GM21381 (cell line): ENCODE results near the gene RNF25.
A peak's percentile ranks its signal among the peaks of the same experiment; 100 is the strongest.

ENCODE experiments used
- ATAC-seq: cut with Tn5 transposase; IDR thresholded peaks from one replicate; pipeline ENCODE4 v1.9.1; 2021; ENCODE audit warnings: mild to moderate bottlenecking, moderate library complexity; ENCODE audit not compliant: unreplicated experiment

The RNF25 gene, protein sequence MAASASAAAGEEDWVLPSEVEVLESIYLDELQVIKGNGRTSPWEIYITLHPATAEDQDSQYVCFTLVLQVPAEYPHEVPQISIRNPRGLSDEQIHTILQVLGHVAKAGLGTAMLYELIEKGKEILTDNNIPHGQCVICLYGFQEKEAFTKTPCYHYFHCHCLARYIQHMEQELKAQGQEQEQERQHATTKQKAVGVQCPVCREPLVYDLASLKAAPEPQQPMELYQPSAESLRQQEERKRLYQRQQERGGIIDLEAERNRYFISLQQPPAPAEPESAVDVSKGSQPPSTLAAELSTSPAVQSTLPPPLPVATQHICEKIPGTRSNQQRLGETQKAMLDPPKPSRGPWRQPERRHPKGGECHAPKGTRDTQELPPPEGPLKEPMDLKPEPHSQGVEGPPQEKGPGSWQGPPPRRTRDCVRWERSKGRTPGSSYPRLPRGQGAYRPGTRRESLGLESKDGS

DNA sequence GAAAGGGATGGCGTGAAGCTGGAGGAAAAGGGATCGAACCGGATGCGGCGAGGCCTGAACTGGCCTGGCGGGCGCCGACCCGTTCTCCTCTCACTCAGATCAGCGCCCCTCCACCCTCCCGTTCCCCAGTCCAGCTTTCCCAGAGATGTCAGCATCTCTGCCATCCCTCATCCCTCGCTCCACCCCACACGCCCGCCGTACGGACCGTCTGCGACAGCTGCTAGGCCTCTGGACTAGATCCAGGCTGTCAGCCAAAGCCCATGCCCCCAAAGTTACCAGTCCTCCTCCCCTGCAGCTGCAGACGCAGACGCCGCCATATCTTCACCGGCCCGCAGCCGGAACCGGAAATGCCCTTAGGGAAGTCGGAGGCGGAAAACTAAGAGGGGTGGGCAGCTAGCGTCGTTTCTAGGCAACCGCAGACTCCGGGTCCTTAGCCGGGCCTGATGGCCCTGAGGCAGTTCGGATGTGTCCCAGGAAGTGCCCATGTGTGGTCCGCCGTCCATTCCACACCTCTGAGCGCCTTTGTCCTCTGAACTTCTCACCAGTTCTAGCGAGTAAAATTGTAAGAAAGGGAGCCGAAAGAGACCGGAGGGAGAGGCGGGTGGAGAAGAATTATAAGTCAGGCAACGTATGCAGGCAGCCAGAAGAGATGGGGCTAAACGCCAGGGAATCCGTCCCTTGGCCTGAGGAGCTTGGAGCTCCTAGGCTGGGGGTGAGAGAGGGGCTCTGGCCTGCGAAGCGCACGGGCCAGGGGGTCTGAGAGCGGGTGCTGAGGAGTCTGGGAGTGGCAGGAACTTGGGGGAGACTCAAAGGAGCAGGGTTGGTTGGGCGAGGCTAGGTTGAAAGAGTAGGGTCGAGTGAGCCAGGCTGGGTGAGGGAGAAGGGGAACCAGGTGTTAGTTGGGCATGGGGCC lies at the start of gene RNF25, which contains the start of gene STK36:
TSS of gene RNF25 (minus strand) at position 349 of the 913 bp plus-strand sequence. CDS start at position 317, 32 bp downstream.
TSS of gene STK36 (plus strand) at position 433 of the 913 bp plus-strand sequence. CDS start 744 bp downstream, outside the sequence.
- peak; percentile 98 for ATAC-seq

GRCh38 chr2:218721488-218721887 lies 49.7 kb upstream of the RNF25 start:
- ATAC-seq = no peak

- ATAC-seq = no peak
These were observed 48.5 kb upstream of the RNF25 start for GRCh38 chr2:218720048-218721041.

GRCh38 chr2:218719457-218719856 lies 47.7 kb upstream of the RNF25 start:
- ATAC-seq = no peak

GRCh38 chr2:218718058-218718457 lies 46.3 kb upstream of the RNF25 start:
- no peak for ATAC-seq

GRCh38 chr2:218717262-218717661 lies 45.5 kb upstream of the RNF25 start:
- ATAC-seq = no peak

DNA sequence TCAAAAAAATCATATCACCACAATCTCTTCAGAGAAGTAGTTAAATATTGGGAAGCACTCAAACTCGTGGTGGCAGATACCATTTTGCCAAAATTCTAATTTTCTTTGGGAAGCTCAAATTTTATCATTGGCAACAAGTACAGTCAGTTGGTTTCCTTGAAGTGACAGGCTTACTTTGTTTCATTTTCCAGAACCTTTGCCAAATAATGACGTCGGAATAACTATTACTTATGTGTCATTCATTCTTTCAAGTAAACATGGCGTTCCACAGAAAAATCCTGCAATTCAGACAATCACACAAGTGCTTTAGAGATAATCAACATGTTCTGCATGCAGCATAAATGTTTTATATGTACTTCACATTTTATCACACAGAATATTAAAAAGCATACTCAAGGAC lies 44.3 kb upstream of the RNF25 start:
- no peak for ATAC-seq

DNA sequence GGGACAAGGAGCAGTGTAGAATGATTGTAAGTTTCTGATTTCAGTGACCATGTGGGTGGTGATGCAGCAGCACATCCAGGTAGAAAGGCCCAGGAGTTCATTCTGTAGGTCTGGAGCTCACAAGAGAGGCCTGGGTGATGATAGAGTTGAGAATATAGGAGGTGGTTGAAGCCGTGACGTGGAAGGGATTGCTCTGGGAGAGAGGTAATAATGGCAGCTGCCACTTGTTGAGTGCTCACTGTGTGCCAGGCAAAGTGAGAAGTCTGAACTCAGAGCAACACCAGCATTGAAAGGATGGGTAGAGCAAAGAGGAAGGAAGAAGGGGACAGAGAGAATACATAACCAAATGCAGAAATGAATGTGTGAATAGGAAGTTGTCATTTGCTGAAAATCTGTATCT lies 42.1 kb upstream of the RNF25 start:
- no peak for ATAC-seq

- no peak for ATAC-seq
These were observed 39.7 kb upstream of the RNF25 start for GRCh38 chr2:218711550-218711929.

DNA sequence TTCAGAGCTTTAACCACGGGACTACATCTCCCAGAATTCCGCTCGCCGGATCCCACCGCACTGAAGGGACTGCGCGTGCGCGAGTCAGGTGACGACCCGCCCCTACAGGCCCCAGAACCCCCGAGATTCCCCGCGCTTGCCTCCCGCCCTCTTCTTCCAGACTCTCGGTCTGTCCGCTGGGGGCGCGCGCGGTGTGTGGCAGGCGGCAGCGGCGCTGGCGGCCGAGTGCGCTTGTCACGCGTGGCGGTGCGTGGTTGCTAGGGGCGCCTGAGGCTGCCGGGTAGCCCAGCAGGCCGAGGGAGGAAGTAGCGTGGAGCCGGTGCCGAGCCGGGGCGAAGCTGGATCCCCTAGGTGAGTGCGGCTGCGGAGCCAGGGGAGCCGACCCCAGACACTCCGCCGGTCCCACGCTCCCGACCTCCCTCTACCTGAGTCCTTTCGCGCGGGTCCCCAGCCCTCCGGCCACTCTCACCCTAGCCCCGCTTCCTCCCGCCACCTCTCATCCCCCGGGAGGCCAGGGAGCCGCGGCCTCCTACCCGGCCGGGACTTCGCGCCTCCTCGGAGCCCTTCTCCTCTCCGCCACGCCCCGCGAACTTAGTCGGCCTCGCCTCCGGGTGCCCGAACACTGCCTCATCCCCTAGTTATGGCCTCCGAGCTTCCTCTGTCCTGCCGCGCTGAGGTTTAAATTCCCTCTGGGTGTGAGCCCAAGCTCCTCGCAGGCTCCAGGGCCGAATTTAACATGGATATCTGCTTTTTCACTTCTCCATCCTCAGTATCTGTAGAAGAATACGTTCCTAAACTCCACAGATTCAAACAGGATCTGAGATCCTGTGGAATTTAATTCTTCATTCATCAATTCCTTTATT lies 39.1 kb upstream of the RNF25 start, which contains the start of gene TTLL4:
TSS of gene TTLL4 (plus strand) at position 149 of the 863 bp plus-strand sequence. CDS start 26,842 bp downstream, outside the sequence.
- ATAC-seq = peak; percentile 93

GRCh38 chr2:218710334-218710686 lies 38.5 kb upstream of the RNF25 start:
- ATAC-seq = no peak

DNA sequence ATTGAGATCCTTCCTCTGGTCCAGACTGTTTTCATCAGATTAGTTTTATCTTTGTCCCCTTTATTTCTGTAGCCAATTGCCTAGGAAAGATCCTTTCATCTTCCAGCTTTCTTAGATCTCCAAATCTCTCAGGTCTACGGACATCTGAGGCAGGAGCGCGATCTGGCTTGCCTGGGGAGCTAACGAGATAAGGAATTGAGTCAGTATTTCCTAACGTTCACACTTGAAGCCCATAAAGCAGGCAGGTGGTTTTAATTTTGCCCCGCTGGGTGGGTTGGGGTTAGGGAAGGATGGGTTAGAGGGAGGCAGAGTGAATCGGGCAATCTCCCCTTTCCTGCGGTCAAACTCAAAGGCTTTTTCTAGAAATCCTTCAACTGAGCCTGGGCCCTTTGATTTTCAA lies 38.1 kb upstream of the RNF25 start:
- no peak for ATAC-seq

GRCh38 chr2:218708086-218708485 lies 36.3 kb upstream of the RNF25 start:
- ATAC-seq = peak; percentile 27

DNA sequence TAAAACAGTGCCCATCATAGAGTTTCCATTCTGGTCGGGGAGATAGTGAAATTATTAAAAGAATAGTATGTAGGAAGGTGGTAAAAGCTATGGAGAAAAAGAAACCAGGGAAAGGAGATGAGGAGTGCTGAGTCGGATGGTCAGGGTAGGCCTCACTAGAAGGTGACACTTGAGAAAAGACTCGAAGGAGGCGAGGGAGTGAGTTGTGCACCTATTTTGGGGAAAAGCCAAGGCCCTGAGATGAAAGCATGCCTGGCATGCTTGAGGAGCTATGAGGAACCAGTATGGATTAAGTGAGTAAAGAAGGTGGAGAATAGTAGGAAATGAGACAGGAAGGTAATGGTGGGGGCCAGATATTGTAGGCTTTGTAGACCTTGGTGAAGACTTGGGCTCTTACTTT lies 31.5 kb upstream of the RNF25 start:
- no peak for ATAC-seq

DNA sequence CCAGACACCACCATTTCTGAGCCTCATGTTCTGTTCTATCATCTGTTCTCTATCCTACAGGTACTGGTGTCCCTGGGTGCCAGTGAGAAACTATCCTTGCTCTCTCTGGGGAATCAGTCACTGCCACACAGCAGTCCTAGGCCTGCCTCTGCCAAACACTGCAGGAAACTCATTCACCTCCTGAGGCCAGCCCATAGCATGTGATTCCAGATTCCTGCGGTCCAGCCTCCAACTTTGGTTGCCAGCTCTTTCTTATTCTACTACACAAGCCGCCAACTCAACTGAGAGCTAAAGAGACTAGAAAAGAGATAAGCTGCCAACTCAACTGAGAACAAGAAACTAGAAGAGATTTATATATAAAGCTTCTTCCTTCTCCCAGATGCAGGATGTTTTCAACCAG lies 30.0 kb upstream of the RNF25 start:
- no peak for ATAC-seq

DNA sequence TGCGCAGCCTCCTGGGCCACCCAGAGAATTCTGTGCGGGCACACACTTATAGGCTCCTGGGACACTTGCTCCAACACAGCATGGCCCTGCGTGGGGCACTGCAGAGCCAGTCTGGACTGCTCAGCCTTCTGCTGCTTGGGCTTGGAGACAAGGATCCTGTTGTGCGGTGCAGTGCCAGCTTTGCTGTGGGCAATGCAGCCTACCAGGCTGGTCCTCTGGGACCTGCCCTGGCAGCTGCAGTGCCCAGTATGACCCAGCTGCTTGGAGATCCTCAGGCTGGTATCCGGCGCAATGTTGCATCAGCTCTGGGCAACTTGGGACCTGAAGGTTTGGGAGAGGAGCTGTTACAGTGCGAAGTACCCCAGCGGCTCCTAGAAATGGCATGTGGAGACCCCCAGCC lies 27.1 kb upstream of the RNF25 start:
- no peak for ATAC-seq

DNA sequence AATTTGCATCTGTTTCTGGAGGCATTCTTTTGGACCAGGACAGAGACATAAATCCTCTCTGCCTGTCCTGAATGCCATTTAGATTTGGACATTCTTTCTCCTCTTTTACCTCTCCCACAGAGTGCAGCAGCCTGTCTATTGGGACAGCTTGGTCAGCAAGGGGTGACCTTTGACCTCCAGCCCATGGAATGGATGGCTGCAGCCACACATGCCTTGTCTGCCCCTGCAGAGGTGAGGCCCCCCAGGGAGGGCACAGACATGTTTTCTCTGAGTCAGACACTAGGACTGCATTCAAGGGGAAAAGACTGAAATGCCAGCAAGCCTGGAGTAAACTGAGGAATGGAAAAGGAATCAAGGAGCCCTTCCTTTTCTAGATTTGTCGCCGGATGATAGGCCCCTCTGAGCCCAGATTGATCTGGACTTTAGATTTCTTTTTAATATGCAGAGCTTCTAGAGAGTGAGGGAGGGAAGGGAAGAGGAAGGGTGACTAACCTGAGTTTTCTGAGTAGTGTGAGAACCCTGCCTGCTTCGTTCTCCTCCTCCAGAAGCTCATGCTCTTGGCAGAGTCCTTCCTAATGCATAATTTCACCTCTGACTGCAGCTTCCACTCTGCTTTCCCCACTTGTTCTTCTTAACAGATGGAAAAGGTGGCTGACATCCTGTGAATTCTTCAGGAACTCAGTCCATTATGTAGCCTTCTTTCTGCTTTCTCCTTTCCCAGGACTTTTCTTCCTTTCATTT lies 22.8 kb upstream of the RNF25 start:
- ATAC-seq = no peak

DNA sequence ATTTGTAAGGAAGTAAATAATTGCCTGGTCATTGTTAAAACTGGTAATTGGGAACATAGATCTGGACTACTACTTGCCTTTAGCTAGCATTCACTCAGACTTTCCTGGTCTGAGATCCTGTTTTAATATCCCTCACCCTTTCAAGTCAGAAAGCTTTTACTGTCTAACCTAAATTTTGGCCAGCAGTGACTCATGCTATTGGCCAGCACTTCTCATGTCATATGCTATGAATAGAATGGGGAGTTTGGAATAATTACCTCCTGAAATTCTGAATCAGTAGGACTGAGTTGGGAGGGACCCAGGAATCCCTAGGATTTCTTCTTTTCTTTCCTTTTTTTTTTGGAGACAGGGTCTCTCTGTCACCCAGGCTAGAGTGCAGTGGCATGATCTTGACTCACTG lies 19.4 kb upstream of the RNF25 start:
- no peak for ATAC-seq
